WTC11 (cell line): ENCODE data around the gene HPSE2. TPM values are rescaled to one million over a fixed set of nuclear protein-coding genes. Genes with fewer than 3 reads are reported as not detected.

Experiments
- ATAC-seq: fragments of 200-7000 bp; cut with Tn5 transposase; 2 replicates; pipeline ENCODE4 v1.10.0; 2021; ENCODE audit warnings: mild to moderate bottlenecking, moderate library complexity
- CTCF ChIA-PET: fragments of 300-600 bp; sonication (Branson Sonifier 250); formaldehyde crosslinking; loops from one replicate; lab custom pipeline; 2021; ENCODE audit warnings: antibody characterized with exemption; lab: Charles Lee
- POLR2A ChIA-PET: fragments of 350-600 bp; sonication (Branson Sonifier 250); formaldehyde crosslinking; loops from one replicate; lab custom pipeline; 2021; ENCODE audit warnings: antibody characterized with exemption; lab: Charles Lee
- DNase-seq: peaks from one replicate; pipeline ENCODE4 v3.0.0; 2021; ENCODE audit warnings: low spot score
- H3K27ac Mint-ChIP-seq: 2 replicates; pipeline ENCODE4 v1.8.0; 2021; ENCODE audit warnings: mixed read lengths
- H3K27me3 Mint-ChIP-seq: 2 replicates; pipeline ENCODE4 v1.8.0; 2021; ENCODE audit warnings: low read depth, mild to moderate bottlenecking, moderate library complexity, mixed read lengths
- H3K36me3 Mint-ChIP-seq: 2 replicates; pipeline ENCODE4 v1.8.0; 2021; ENCODE audit warnings: mixed read lengths
- H3K4me1 Mint-ChIP-seq: 2 replicates; pipeline ENCODE4 v1.8.0; 2022; ENCODE audit warnings: mixed read lengths
- H3K4me3 Mint-ChIP-seq: 2 replicates; pipeline ENCODE4 v1.8.0; 2021; ENCODE audit warnings: mild to moderate bottlenecking, moderate library complexity, mixed read lengths
- H3K9me3 Mint-ChIP-seq: 2 replicates; pipeline ENCODE4 v1.8.0; 2021; ENCODE audit warnings: mixed read lengths
- ATF1 ChIP-seq: sonication (generic); formaldehyde crosslinking; IDR thresholded peaks from 2 replicates; pipeline ENCODE4 v1.8.1; 2023; ENCODE audit warnings: mild to moderate bottlenecking, moderate library complexity, missing genetic modification reagents
- ATF3 ChIP-seq: sonication (generic); formaldehyde crosslinking; conservative IDR thresholded peaks from 2 replicates; pipeline ENCODE4 v1.8.1; 2022; ENCODE audit warnings: mild to moderate bottlenecking, missing genetic modification reagents
- CBFB ChIP-seq: sonication (generic); formaldehyde crosslinking; IDR thresholded peaks from 2 replicates; pipeline ENCODE4 v1.8.1; 2022; ENCODE audit warnings: mild to moderate bottlenecking, low read depth, missing genetic modification reagents
- E2F4 ChIP-seq: sonication (generic); formaldehyde crosslinking; IDR thresholded peaks from 2 replicates; pipeline ENCODE4 v1.8.1; 2022; ENCODE audit warnings: low read depth, mild to moderate bottlenecking, moderate library complexity, missing genetic modification reagents, borderline replicate concordance
- E2F5 ChIP-seq: sonication (generic); formaldehyde crosslinking; IDR thresholded peaks from 2 replicates; pipeline ENCODE4 v1.8.1; 2022; ENCODE audit warnings: mild to moderate bottlenecking, moderate library complexity, missing genetic modification reagents
- HMGXB4 ChIP-seq: sonication (generic); formaldehyde crosslinking; IDR thresholded peaks from 2 replicates; pipeline ENCODE4 v1.8.1; 2023; ENCODE audit warnings: mild to moderate bottlenecking, moderate library complexity, missing genetic modification reagents
- JUN ChIP-seq: sonication (generic); formaldehyde crosslinking; IDR thresholded peaks from 2 replicates; pipeline ENCODE4 v1.8.0; 2023; ENCODE audit warnings: mild to moderate bottlenecking, missing genetic modification reagents
- MAX ChIP-seq: sonication (generic); formaldehyde crosslinking; IDR thresholded peaks from 2 replicates; pipeline ENCODE4 v1.8.0; 2022; ENCODE audit warnings: mild to moderate bottlenecking, missing genetic modification reagents
- MXD4 ChIP-seq: fragments of 250-450 bp; sonication (Bioruptor Pico); IDR thresholded peaks from 2 replicates; pipeline ENCODE4 v1.8.0; 2021; ENCODE audit warnings: mild to moderate bottlenecking, moderate library complexity, borderline replicate concordance
- MYBL2 ChIP-seq: sonication (generic); formaldehyde crosslinking; IDR thresholded peaks from 2 replicates; pipeline ENCODE4 v1.8.1; 2023; ENCODE audit warnings: mild to moderate bottlenecking, moderate library complexity, missing genetic modification reagents
- NFE2L1 ChIP-seq: sonication (generic); formaldehyde crosslinking; IDR thresholded peaks from 2 replicates; pipeline ENCODE4 v1.8.1; 2023; ENCODE audit warnings: missing genetic modification reagents
- NR2C2 ChIP-seq: sonication (generic); formaldehyde crosslinking; IDR thresholded peaks from 2 replicates; pipeline ENCODE4 v1.8.0; 2022; ENCODE audit warnings: mild to moderate bottlenecking, missing genetic modification reagents
- NR3C1 ChIP-seq: sonication (generic); formaldehyde crosslinking; conservative IDR thresholded peaks from 2 replicates; pipeline ENCODE4 v1.8.1; 2023; ENCODE audit warnings: low read depth, mild to moderate bottlenecking, missing genetic modification reagents
- SMAD3 ChIP-seq: sonication (generic); formaldehyde crosslinking; IDR thresholded peaks from 2 replicates; pipeline ENCODE4 v1.8.0; 2022; ENCODE audit warnings: missing genetic modification reagents, mild to moderate bottlenecking, borderline replicate concordance
- SP1 ChIP-seq: sonication (generic); formaldehyde crosslinking; conservative IDR thresholded peaks from 2 replicates; pipeline ENCODE4 v1.8.1; 2022; ENCODE audit warnings: missing genetic modification reagents
- TEAD1 ChIP-seq: sonication (generic); formaldehyde crosslinking; IDR thresholded peaks from 2 replicates; pipeline ENCODE4 v1.8.0; 2022; ENCODE audit warnings: mild to moderate bottlenecking, missing genetic modification reagents
- TP53 ChIP-seq: sonication (generic); formaldehyde crosslinking; IDR thresholded peaks from 2 replicates; pipeline ENCODE4 v1.8.1; 2023; ENCODE audit warnings: mild to moderate bottlenecking, missing genetic modification reagents
- ZMAT4 ChIP-seq: fragments of 250-450 bp; sonication (Bioruptor Pico); IDR thresholded peaks from 2 replicates; pipeline ENCODE4 v1.9.0; 2021; ENCODE audit warnings: mild to moderate bottlenecking
- ZNF138 ChIP-seq: sonication (generic); formaldehyde crosslinking; conservative IDR thresholded peaks from 2 replicates; pipeline ENCODE4 v1.8.1; 2022; ENCODE audit warnings: mild to moderate bottlenecking, moderate library complexity, missing genetic modification reagents
- ZNF512 ChIP-seq: sonication (generic); formaldehyde crosslinking; IDR thresholded peaks from 2 replicates; pipeline ENCODE4 v1.8.1; 2022; ENCODE audit warnings: missing genetic modification reagents, borderline replicate concordance
- ZSCAN18 ChIP-seq: fragments of 250-450 bp; sonication (Bioruptor Pico); IDR thresholded peaks from 2 replicates; pipeline ENCODE4 v2.1.2; 2022; ENCODE audit warnings: mild to moderate bottlenecking, moderate library complexity
- total RNA-seq: library from RNA; stranded (reverse); gene quantifications from 3 replicates; pipeline ENCODE4 v1.2.3, GENCODE V29; 2021

HPSE2 gene
- total RNA-seq, 1 experiment from 2014 or later, result 0.66 TPM

GRCh38 chr10:98577168-98577567, 658.5 kb downstream of the HPSE2 start:
- CTCF ChIA-PET, result no interaction called here
- Mint-ChIP-seq H3K36me3 (no peaks in the 10 kb centered on the region), H3K4me1 (peaks cover 11% of the 10 kb centered on the region)
- TF ChIP-seq NR2C2 (CRISPR knock-in tag), result no peak
- no peak for TF ChIP-seq ZNF138 (CRISPR knock-in tag)
- no peak for TF ChIP-seq MAX (CRISPR knock-in tag)
- no peak for TF ChIP-seq MXD4 (CRISPR knock-in tag)
- TF ChIP-seq, all 79 proteins: peak for 0
- H3K9me3 Mint-ChIP-seq, result no peaks in the 10 kb centered on the region
- DNase-seq (no peak), ATAC-seq (no peak)
- H3K27me3 Mint-ChIP-seq, result no peaks in the 10 kb centered on the region
- POLR2A ChIA-PET, result interaction anchor here (0.6 kb wide), 1 partner anchor 180 kb away, joined by 4 read pairs; no protein-coding TSS in a partner anchor
- no peak overlapping the region for H3K4me3 Mint-ChIP-seq
- no peak overlapping the region for H3K27ac Mint-ChIP-seq

- Mint-ChIP-seq H3K27me3 (no peaks in the 10 kb centered on the region), H3K4me1 (peaks cover 11% of the 10 kb centered on the region), H3K36me3 (no peaks in the 10 kb centered on the region), H3K27ac (no peak overlapping the region), H3K4me3 (no peak overlapping the region), H3K9me3 (no peaks in the 10 kb centered on the region)
- ATAC-seq, result no peak
- no peak for DNase-seq
- TF ChIP-seq MYBL2 (CRISPR knock-in tag) (no peak), ZMAT4 (CRISPR knock-in tag) (no peak), ATF3 (CRISPR knock-in tag) (no peak), TP53 (no peak), CBFB (CRISPR knock-in tag) (no peak), ATF1 (CRISPR knock-in tag) (no peak), JUN (CRISPR knock-in tag) (no peak), NR3C1 (no peak), SP1 (CRISPR knock-in tag) (no peak), E2F5 (CRISPR knock-in tag) (no peak), ZNF512 (CRISPR knock-in tag) (no peak), SMAD3 (CRISPR knock-in tag) (no peak)
- ChIA-PET CTCF (no interaction called here), POLR2A (no interaction called here)
These were observed 659.6 kb downstream of the HPSE2 start for GRCh38 chr10:98576096-98576495.

GRCh38 chr10:98572594-98572993, 663.1 kb downstream of the HPSE2 start:
- ChIA-PET CTCF (no interaction called here), POLR2A (no interaction called here)
- no peaks in the 10 kb centered on the region for H3K9me3 Mint-ChIP-seq
- H3K36me3 Mint-ChIP-seq, result no peaks in the 10 kb centered on the region
- peaks cover 11% of the 10 kb centered on the region for H3K4me1 Mint-ChIP-seq
- DNase-seq, result no peak
- ATAC-seq, result no peak
- H3K27me3 Mint-ChIP-seq, result no peaks in the 10 kb centered on the region
- H3K27ac Mint-ChIP-seq, result no peak overlapping the region
- H3K4me3 Mint-ChIP-seq, result no peak overlapping the region
- TF ChIP-seq E2F4 (CRISPR knock-in tag) (no peak), NFE2L1 (CRISPR knock-in tag) (no peak), ZSCAN18 (CRISPR knock-in tag) (no peak), ZNF138 (CRISPR knock-in tag) (no peak), NR3C1 (no peak), TEAD1 (CRISPR knock-in tag) (no peak), HMGXB4 (CRISPR knock-in tag) (no peak)
